Fibroblast of mammary gland (primary cell): Measurements from ENCODE around the gene ACLY.
"Not testable (repeated sequence)": the region's sequence is repeated elsewhere in the genome, so short reads cannot be mapped to it uniquely, and the experiment has no call there.

Experiments
- DNase-seq: peaks from one replicate; pipeline ENCODE4 v3.0.0-alpha.2; 2010; ENCODE audit warnings: low read depth
- H3K4me3 ChIP-seq: 2 replicates; pipeline ENCODE4 v1.5.1; 2011; ENCODE audit warnings: low read depth, mild to moderate bottlenecking, low read length, moderate library complexity; ENCODE audit not compliant: control insufficient read depth
- CTCF ChIP-seq: conservative IDR thresholded peaks from 2 replicates; pipeline ENCODE4 v1.5.1; 2011; ENCODE audit warnings: low read depth, low read length, inconsistent platforms; ENCODE audit not compliant: control insufficient read depth, insufficient read depth

The ACLY gene

GRCh38 chr17:41939693-41940090 lies 20.9 kb upstream of the ACLY start:
- no peak for TF ChIP-seq CTCF
- DNase-seq = no peak
- H3K4me3 ChIP-seq = no peak overlapping the region

DNA sequence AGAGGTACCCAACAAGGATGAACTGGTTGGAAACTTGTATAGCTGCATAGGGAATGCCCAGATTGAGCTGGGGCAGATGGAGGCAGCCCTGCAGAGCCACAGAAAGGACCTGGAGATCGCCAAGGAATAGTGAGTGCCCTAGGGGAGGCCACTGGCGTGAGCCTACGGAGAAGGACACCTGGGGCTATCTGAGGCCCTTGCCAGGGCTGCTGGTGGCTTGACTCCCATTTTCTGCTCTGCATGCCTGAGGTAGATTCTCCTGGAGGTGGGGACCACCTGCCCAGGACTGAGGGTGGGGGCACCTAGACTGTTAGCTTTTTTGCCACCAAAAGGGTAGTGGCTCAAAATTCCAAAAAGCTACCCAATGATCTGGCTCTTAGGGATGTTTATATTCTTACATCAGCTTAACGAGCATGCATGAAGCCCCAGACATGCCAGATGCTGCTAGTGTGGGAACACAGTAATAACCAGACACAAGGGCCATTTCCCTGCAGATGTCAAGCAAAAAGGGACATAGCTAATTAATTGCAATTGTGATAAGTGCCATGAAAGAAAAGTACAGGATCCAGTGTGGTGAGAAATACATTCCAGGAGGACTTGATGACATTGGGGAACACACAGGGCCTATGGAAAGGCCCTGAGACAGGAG lies 20.4 kb upstream of the ACLY start:
- no peak for TF ChIP-seq CTCF
- H3K4me3 ChIP-seq = no peak overlapping the region
- DNase-seq = no peak

DNA sequence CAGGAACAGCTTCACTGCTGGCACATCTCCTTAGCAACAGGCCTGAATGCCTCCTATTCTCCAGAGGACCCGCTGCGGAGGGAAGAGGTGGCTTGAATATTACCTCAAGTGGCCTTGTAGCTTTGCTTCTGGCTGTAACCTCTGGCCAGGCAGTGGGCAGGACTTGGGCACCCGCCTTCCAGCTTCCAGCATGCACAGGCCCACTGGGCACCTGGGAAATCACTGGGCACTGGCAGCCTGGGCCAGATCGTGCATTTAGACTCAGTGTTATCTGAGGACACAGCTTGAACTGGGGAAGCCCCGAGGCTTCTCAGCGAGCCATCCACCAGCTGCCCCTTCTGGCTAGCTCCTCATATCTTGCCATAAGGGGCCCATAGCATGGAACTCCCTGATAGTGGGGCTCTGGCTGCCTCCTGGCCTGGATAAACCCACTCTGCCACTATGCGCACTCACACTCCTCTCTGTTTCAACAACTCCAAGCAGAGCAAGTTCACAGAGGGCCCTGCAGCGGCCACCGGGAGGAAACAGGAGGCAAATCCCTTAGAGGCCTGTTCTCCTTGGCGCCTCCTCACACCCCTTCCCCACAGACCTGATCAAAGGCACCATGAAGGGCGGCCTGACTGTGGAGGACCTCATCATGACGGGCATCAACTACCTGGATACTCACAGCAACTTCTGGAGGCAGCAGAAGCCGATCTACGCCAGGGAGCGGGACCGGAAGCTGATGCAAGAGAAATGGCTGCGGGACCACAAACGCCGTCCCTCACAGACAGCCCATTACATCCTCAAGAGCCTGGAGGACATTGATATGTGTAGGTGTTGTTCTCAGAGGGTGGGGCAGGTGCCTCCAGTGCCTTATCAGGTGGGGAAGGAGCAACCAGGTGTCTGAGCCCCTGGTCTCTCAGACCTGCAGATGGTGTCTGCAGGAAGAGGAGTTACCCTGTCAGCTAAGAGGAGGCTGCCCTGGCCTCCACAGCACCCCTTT lies 19.5 kb upstream of the ACLY start:
- TF ChIP-seq CTCF = no peak
- H3K4me3 ChIP-seq = no peak overlapping the region
- DNase-seq = no peak

DNA sequence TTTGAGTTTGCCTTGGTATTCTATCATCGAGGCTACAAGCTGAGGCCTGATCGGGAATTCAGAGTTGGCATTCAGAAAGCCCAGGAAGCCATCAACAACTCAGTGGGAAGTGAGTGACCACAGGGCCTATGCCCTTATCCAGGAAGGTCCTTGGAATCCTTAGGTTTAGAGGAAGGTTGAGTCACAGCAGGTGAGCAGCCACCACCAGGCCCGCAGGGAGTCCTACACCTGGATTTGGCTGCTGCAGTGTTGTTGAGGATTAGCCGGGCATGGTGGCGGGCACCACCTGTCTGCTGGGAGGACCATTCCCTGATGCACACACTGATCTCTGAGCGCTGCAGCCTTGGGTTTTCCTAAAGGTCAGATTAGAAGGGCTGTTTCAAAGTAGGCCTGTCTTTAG lies 16.9 kb upstream of the ACLY start:
- TF ChIP-seq CTCF = no peak
- no peak for DNase-seq
- no peak overlapping the region for H3K4me3 ChIP-seq

GRCh38 chr17:41932816-41933389 lies 14.2 kb upstream of the ACLY start:
- TF ChIP-seq CTCF = no peak
- H3K4me3 ChIP-seq = no peak overlapping the region
- no peak for DNase-seq

DNA sequence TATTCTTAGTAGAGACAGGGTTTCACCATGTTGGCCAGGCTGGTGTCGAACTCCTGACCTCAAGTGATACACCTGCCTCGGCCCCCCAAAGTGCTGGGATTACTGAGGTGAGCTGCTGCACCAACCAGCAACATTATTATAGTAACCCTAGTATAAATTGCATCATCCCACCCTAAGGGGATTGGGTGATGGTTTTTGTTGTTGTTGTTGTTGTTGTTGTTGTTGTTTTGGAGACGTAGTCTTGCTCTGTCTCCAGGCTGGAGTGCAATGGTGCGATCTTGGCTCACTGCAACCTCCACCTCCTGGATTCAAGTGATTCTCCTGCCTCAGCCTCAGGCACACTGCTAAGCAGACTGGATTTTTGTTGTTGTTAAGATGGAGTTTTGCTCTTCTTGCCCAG lies 13.0 kb upstream of the ACLY start:
- DNase-seq, H3K4me3 ChIP-seq: not testable (repeated sequence)

DNA sequence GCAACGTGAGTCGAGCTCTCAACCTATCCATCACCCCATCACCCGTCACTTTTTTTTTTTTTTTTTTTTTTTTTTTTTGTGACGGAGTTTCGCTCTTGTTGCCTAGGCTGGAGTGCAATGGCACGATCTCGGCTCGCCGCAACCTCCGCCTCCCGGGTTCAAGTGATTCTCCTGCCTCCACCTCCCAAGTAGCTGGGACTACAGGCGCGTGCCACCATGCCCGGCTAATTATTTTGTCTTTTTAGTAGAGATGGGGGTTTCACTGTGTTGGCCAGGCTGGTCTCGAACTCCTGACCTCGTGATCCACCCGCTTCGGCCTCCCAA lies 12.0 kb upstream of the ACLY start:
- not testable (repeated sequence) for DNase-seq
- H3K4me3 ChIP-seq = peak overlapping the region; percentile 72
